HG02852 (cell line): ENCODE measurements around the gene C9orf78.
A peak's percentile ranks its signal among the peaks of the same experiment; 100 is the strongest.
"Not testable (repeated sequence)": the region's sequence is repeated elsewhere in the genome, so short reads cannot be mapped to it uniquely, and the experiment has no call there.

Experiments
- ATAC-seq: cut with Tn5 transposase; IDR thresholded peaks from one replicate; pipeline ENCODE4 v1.9.1; 2021; ENCODE audit warnings: mild to moderate bottlenecking, moderate library complexity; ENCODE audit not compliant: unreplicated experiment

The C9orf78 gene

GRCh38 chr9:129813661-129814060, 21.4 kb downstream of the C9orf78 start:
- no peak for ATAC-seq

DNA sequence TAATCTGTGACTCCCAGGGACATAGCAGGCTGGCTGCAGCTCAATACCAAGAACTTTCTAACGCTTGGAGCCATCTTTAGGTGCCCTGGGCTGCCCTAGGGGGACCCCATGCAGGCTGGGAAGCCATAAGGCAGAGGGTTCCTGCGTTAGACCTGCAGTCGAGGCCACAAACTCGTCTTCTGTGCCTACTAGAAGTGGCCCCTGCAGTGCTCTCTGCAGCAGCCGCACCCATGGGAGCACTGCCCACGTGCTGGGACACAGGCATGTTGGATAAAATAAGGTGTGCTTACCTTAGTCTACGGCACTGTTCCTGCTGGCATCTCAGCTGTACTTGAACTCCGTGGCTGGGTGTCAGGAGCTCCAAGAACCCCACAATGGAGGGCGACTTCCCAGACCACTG, 22.7 kb downstream of the C9orf78 start:
- ATAC-seq, result no peak

GRCh38 chr9:129811967-129812363, 23.1 kb downstream of the C9orf78 start:
- no peak for ATAC-seq

- ATAC-seq, result no peak
Observed at GRCh38 chr9:129810788-129811187, 24.3 kb downstream of the C9orf78 start.

GRCh38 chr9:129810116-129810515, 25.0 kb downstream of the C9orf78 start:
- ATAC-seq, result no peak

- ATAC-seq, result no peak
Observed at GRCh38 chr9:129809346-129809745, 25.7 kb downstream of the C9orf78 start.

GRCh38 chr9:129806061-129806460, 29.0 kb downstream of the C9orf78 start:
- ATAC-seq, result no peak

DNA sequence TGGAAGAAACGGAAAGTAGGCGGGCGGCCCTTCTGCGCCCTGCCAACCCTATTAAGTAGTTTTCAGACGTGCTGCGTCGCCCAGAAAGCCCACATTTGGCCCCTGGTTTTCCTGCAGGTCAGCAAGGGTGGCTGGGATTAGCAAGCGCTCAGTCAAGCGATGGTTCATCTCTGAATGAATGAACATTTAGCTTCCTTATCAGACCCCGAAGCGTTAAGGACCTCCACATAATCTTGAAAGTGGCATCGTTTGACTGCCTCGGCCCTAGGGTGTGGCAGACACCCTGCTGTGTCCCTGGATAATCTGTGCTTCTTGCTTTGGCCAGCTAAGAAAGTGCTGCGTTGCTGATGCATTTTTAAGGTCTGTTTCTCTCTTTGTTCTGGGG, 31.4 kb downstream of the C9orf78 start:
- no peak for ATAC-seq

DNA sequence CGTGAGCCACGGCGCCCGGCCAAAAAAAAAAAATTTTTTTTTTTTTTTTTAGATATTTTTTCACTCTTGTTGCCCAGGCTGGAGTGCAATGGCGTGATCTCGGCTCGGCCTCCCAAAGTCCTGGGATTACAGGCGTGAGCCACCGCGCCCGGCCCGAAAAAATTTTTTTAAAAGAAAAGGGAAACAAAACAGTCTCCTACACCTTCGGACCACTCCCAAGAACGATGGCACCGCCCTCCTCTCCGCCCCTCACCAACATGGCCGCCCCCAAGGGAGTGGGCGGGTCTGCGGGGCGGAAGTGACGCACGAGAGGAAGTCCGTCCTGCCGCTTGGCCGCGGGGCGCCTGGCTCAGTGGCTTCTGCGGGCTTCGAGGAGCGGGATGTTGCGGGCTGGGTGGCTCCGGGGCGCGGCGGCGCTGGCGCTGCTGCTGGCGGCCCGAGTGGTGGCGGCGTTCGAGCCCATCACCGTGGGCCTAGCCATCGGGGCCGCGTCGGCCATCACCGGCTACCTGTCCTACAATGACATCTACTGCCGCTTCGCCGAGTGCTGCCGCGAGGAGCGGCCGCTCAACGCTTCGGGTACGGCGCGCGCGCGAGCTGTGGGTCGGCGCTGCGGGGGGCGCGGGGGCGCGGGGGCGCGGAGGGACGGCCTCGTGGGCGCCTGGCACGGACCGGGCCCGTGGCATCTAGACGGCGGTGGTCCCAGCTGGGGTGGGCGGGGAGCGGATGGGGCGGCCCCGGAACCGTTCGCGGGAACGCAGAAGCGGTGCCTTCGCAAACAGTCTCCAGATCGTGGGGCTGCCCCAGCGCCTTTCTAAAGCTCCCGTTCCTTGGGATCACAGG, 32.0 kb downstream of the C9orf78 start, which contains the start of gene TOR1B:
TSS of gene TOR1B (plus strand) at position 352 of the 843 bp plus-strand sequence. CDS start at position 381, 29 bp downstream.
- peak; percentile 86 for ATAC-seq

- no peak for ATAC-seq
Observed at GRCh38 chr9:129801504-129801903, 33.6 kb downstream of the C9orf78 start.

GRCh38 chr9:129798973-129799372, 36.1 kb downstream of the C9orf78 start:
- ATAC-seq, result no peak

DNA sequence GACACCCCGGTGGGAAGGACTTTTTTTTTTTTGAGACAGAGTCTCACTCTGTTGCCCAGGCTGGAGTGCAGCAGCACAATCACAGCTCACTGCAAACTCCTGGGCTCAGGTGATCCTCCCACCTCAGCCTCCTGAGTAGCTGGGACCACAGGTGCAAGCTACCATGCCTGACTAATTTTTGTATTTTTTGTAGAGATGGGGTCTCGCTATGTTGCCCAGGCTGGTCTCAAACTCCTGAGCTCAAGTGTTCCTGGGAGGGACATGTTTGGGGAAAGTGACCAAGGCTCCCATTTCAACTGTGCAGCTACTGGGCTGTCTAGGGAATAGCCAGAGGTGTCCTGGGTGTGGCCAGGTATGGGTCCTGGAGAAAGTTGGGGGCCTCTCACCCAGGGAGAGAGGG, 39.0 kb downstream of the C9orf78 start:
- not testable (repeated sequence) for ATAC-seq

DNA sequence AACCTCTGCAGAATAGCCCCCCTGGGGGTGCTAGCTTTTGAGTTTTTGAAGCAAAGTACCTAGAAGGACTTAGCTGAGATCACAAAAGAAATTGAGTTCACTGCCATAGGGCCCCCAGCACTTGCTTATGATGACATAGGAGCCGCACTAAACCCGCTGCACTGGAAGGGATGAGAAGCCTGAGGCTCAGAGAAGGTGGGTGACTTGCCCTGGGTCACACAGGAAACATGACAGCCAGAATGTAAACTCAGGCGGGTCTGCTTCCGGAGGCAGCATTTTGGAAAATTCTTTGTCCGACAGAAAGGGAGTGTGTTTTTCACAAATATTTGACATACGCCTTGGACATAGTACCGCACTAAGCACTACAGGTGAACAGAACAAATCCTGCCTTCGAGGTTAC, 40.5 kb downstream of the C9orf78 start:
- ATAC-seq, result no peak

DNA sequence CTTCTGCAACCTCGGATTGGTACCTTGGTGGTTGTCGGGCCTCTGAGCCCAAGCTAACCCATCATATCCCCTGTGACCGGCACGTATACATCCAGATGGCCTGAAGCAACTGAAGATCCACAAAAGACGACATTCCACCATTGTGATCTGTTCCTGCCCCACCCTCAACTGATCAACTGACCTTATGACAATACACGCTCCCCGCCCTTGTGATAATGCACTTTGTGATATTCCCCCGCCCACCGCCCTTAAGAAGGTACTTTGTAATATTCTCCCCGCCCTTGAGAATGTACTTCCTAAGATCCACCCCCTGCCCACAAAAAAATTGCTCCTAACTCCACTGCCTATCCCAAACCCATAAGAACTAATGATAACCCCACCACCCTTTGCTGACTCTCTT, 48.6 kb downstream of the C9orf78 start:
- no peak for ATAC-seq

DNA sequence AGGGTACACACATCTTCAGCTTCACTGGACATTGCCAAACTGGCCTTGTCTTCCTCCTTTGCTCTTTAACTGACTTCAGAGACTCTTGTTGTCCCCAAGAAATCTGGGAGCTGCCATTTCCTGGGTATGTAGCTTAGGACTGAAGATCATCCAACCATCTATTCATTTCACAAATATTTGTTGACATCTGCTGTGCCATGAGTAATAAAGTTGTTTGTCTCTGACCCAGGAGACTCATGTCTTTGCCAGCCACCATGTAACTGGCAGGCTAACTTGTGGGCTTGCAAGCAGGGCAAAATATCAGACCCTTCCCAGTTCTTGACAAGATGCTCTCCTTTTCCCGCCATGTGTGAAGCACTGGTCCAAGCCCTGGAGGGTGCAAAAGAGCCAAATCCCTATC, 49.2 kb downstream of the C9orf78 start:
- ATAC-seq, result no peak

DNA sequence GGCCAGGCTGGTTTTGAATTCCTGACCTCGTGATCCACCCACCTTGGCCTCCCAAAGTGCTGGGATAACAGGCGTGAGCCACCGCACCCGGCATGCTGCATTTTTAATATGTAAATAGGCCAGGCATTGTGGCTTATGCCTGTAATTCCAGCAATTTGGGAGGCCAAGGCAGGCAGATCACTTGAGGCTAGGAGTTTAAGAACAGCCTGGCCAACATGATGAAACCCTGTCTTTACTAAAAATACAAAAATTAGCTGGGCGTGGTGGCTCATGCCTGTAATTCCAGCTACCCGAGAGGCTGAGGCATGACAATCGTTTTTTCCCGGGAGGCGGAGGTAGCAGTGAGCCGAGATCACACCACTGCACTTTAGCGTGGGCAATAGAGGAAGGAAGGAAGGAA, 50.1 kb downstream of the C9orf78 start:
- ATAC-seq, result not testable (repeated sequence)

DNA sequence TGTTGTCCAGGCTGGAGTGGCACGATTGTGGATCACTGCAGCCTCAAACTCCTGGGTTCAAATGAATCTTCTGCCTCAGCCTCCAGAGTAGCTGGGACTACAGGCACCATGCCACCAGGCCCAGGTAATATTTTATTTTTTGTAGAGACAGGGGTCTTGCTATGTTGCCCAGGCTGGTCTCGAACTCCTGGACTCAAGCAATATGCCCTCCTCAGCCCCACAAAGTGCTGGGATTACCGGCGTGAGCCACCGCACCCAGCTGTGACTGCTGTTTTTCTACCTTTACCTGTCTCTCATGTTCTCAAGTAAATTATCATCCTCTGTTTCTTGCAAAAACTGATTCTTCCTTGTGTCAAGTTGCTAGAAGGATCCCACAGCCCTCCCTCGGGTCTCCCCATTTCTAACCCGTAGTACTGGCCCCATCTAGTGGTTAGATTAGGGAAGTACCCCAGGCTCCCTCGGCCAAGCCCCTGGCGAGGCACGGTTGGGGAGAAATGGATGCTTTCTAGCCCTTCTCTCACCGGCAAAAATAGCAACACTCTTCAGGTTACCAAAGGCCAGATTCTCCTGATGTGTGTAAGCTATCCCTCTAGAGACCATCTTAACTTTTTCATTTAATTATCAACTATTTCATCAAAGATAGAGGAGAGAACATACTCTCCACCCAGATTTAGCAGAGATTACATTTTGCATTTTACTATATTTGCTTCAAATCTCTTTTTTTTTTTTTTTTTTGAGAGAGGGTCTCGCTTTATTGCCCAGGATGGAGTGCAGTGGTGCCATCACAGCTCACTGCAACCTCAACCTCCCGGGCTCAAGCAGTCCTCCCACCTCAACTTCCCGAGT, 51.3 kb downstream of the C9orf78 start:
- no peak for ATAC-seq

- ATAC-seq, result no peak
Observed at GRCh38 chr9:129781981-129782380, 53.1 kb downstream of the C9orf78 start.

- ATAC-seq, result no peak
Observed at GRCh38 chr9:129781131-129781530, 53.9 kb downstream of the C9orf78 start.

DNA sequence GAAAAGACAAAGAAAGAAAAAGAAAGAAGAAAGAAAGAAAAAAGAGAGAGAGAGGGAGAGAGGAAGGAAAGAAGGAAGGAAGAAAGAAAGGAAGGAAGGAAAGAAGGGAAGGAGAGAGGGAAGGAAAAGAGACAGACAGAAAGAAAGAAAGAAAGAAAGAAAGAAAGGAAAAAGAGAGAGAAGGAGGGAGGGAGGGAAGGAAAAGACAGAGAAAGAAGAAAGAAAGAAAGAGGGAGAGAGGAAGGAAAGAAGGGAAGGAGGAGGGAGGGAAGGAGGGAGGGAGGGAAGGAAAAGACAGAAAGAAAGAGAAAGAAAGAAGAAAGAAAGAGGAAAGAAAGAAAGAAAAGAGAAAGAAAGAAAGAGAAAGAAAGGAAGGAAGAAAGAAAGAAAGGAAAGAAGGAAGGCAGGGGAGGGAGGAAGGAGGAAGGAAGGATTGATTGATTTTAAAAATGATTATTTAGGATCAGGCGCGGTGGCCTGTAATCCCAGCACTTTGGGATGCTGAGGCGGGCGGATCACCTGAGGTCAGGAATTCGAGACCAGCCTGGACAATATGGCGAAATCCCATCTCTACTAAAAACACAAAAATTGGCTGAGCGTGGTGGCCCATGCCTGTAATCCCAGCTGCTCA, 55.4 kb downstream of the C9orf78 start:
- no peak for ATAC-seq

GRCh38 chr9:129778469-129778868, 56.6 kb downstream of the C9orf78 start:
- ATAC-seq, result no peak

DNA sequence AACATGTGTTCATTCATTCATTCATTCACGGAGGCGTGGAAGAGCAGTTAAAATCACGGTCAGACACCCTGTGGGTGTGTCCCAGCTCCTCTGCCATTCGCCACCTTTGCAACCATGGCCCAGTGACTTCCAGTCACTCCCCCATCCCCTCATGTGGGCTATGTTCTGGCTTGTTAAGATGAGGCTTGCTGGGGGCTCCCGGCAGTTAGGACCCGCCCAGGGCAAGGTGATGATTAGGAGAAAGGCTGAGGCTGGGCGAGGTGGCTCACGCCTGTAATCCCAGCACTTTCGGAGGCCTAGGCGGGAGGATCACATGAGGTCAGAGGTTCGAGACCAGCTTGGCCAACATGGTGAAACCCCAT, 57.3 kb downstream of the C9orf78 start:
- no peak for ATAC-seq
